HepG2 (cell line): Measurements from ENCODE around the gene RPAP3. TPM values are rescaled to one million over a fixed set of nuclear protein-coding genes. Genes with fewer than 3 reads are reported as not detected.

Experiments used
- CENPBD1 ChIP-seq: sonication (generic); formaldehyde crosslinking; IDR thresholded peaks from 2 replicates; pipeline ENCODE4 v1.8.0; 2022; ENCODE audit warnings: missing genetic modification reagents, low read depth, mild to moderate bottlenecking, borderline replicate concordance
- FUBP1 ChIP-seq: sonication (generic); formaldehyde crosslinking; IDR thresholded peaks from 2 replicates; pipeline ENCODE4 v1.5.1; 2020; ENCODE audit warnings: missing genetic modification reagents, mild to moderate bottlenecking, borderline replicate concordance
- HBP1 ChIP-seq: IDR thresholded peaks from 2 replicates; pipeline ENCODE4 v1.6.1; 2016; ENCODE audit warnings: low read depth, control low read depth
- HMGXB4 ChIP-seq, 2 experiments: sonication (generic) in 1 of 2; formaldehyde crosslinking in 1 of 2; IDR thresholded peaks; 2 replicates each; pipeline versions ENCODE4 v1.4.0 to v1.6.1; 2018 to 2020; ENCODE audit warnings: missing genetic modification reagents in 2 of 2, borderline replicate concordance in 1 of 2, low read depth in 1 of 2, mild to moderate bottlenecking in 1 of 2, missing biosample characterization in 1 of 2
- KDM5B ChIP-seq: sonication (generic); formaldehyde crosslinking; IDR thresholded peaks from 2 replicates; pipeline ENCODE4 v1.4.0; 2020; ENCODE audit warnings: missing genetic modification reagents, mild to moderate bottlenecking, borderline replicate concordance
- NCOA2 ChIP-seq: sonication (generic); formaldehyde crosslinking; IDR thresholded peaks from 2 replicates; pipeline ENCODE4 v1.8.0; 2022; ENCODE audit warnings: inconsistent platforms
- POGZ ChIP-seq: sonication (generic); formaldehyde crosslinking; IDR thresholded peaks from 2 replicates; pipeline ENCODE4 v1.4.0; 2020; ENCODE audit warnings: mild to moderate bottlenecking, missing genetic modification reagents
- RERE ChIP-seq: IDR thresholded peaks from 2 replicates; pipeline ENCODE4 v1.6.1; 2016; ENCODE audit warnings: low read depth, missing genetic modification reagents, missing compliant biosample characterization
- SIX4 ChIP-seq: sonication (generic); formaldehyde crosslinking; IDR thresholded peaks from 2 replicates; pipeline ENCODE4 v1.4.0; 2020; ENCODE audit warnings: missing genetic modification reagents
- TERF1 ChIP-seq: sonication (generic); formaldehyde crosslinking; IDR thresholded peaks from 2 replicates; pipeline ENCODE4 v1.8.0; 2022; ENCODE audit warnings: mild to moderate bottlenecking, missing genetic modification reagents, moderate library complexity
- ZBTB20 ChIP-seq: sonication (generic); formaldehyde crosslinking; IDR thresholded peaks from 2 replicates; pipeline ENCODE4 v1.8.1; 2023; ENCODE audit warnings: missing genetic modification reagents, low read depth, mild to moderate bottlenecking, borderline replicate concordance
- ZGPAT ChIP-seq: IDR thresholded peaks from 2 replicates; pipeline ENCODE4 v1.6.1; 2016; ENCODE audit warnings: mild to moderate bottlenecking
- ZNF441 ChIP-seq: sonication (generic); formaldehyde crosslinking; IDR thresholded peaks from 2 replicates; pipeline ENCODE4 v1.7.0; 2021; ENCODE audit warnings: missing genetic modification reagents, borderline replicate concordance
- polyA plus RNA-seq, 8 experiments: library from polyadenylated mRNA; depleted of rRNA in 3 of 8; stranded (reverse) in 7 of 8; unstranded in 1 of 8; fragments of >200 nt; fragmentation: Illumina TruSeq in 4 of 8; extraction: Trizol in 4 of 8; gene quantifications; 2 replicates each; pipeline versions ENCODE4 v1.2.1 to v1.2.3, GENCODE V29; 2011 to 2016; ENCODE audit warnings: low read depth in 4 of 8, missing spikeins in 1 of 8, mixed read lengths in 1 of 8; ENCODE audit not compliant: insufficient read depth in 1 of 8
- total RNA-seq, 5 experiments: library from RNA; depleted of rRNA; stranded (reverse); fragments of >200 nt; fragmentation: Illumina TruSeq; extraction: Trizol; gene quantifications; 2 replicates each; pipeline ENCODE4 v1.2.3, GENCODE V29; 2016; ENCODE audit warnings: low read depth in 1 of 5

RPAP3 gene
- total and polyA plus RNA-seq, 2 of the 13 experiments (the other 11 are each of a cell fraction or from before 2014, with no cell fraction given) = 8.8 to 32.8 TPM

GRCh38 chr12:47652521-47653234 is 53.2 kb downstream of the RPAP3 start (continued):
- TF ChIP-seq RERE (peak; percentile 86), FUBP1 (CRISPR knock-in tag) (no peak), HMGXB4 (CRISPR knock-in tag; IDR thresholded peaks at IDR 0.05; ENCODE audit: borderline replicate concordance in 1 of 2, low read depth in 1 of 2) (peak in 1 of 2 experiments; percentile 77; a peak in 1 of 4 replicates), ZGPAT (CRISPR knock-in tag) (peak; percentile 95), NCOA2 (CRISPR knock-in tag) (peak; percentile 93), HBP1 (CRISPR knock-in tag) (no peak), KDM5B (CRISPR knock-in tag) (no peak), ZBTB20 (CRISPR knock-in tag) (peak; percentile 83; the same call in 1 of the 2 replicates), ZNF441 (CRISPR knock-in tag) (no peak), CENPBD1 (no peak), TERF1 (no peak), POGZ (CRISPR knock-in tag) (peak; percentile 64; the same call in 1 of the 2 replicates), SIX4 (CRISPR knock-in tag) (peak; percentile 85; the same call in 1 of the 2 replicates)
